ENCODE data around the gene MRPL19. TPM values are rescaled to one million over a fixed set of nuclear protein-coding genes. Genes with fewer than 3 reads are reported as not detected.

The MRPL19 gene
- total RNA-seq, 1 donor from 2014 or later = 34.1 TPM

GRCh38 chr2:75643980-75644379 is 2.6 kb upstream of the MRPL19 start:
- intact Hi-C loops (cut with DNase I) = no loop called here
- TF ChIP-seq POLR2AphosphoS5 (IDR thresholded peaks at IDR 0.05; ENCODE audit: insufficient read depth in 1 of 2, low read depth in 1 of 2) (no peak), CTCF (IDR thresholded peaks at IDR 0.05) (no peak), POLR2A (IDR thresholded peaks at IDR 0.05) (no peak)
- DNase-seq (ENCODE audit: extremely low spot score in 2 of 2) = no peak
- H3K4me3 ChIP-seq = no peak overlapping the region
- H3K36me3 ChIP-seq = no peaks in the 10 kb centered on the region
- H3K27ac ChIP-seq = no peak overlapping the region
- no peaks in the 10 kb centered on the region for H3K27me3 ChIP-seq
- no peaks in the 10 kb centered on the region for H3K9me3 ChIP-seq
- H3K4me1 ChIP-seq = peaks cover 23% of the 10 kb centered on the region

DNA sequence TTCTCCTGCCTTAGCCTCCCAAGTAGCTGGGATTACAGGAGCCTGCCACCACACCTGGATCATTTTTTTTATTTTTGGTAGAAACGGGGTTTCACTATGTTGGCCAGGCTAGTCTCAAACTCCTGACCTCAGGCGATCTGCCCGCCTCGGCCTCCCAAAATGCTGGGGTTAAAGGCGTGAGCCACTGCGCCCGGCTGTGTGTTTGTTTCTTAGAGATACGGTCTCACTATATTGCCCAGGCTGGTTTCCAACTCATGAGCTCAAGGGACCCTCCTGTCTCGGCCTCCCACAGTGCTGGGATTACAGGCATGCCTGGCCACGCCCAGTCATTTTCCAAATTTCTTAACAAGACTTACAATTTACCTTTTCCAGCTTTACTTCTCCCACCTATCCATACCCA is 940 bp upstream of the MRPL19 start:
- intact Hi-C loops (cut with DNase I) = no loop called here
- Histone ChIP-seq H3K4me1 (peaks cover 26% of the 10 kb centered on the region), H3K27me3 (no peaks in the 10 kb centered on the region), H3K27ac (no peak overlapping the region), H3K9me3 (no peaks in the 10 kb centered on the region), H3K36me3 (peaks cover 0 to 7% of the 10 kb centered on the region in 2 donors), H3K4me3 (no peak overlapping the region)
- TF ChIP-seq POLR2AphosphoS5 (IDR thresholded peaks at IDR 0.05; ENCODE audit: insufficient read depth in 1 of 2, low read depth in 1 of 2) = no peak
- no peak for TF ChIP-seq POLR2A (IDR thresholded peaks at IDR 0.05)
- no peak for TF ChIP-seq CTCF (IDR thresholded peaks at IDR 0.05)
- no peak for DNase-seq (ENCODE audit: extremely low spot score in 2 of 2)

DNA sequence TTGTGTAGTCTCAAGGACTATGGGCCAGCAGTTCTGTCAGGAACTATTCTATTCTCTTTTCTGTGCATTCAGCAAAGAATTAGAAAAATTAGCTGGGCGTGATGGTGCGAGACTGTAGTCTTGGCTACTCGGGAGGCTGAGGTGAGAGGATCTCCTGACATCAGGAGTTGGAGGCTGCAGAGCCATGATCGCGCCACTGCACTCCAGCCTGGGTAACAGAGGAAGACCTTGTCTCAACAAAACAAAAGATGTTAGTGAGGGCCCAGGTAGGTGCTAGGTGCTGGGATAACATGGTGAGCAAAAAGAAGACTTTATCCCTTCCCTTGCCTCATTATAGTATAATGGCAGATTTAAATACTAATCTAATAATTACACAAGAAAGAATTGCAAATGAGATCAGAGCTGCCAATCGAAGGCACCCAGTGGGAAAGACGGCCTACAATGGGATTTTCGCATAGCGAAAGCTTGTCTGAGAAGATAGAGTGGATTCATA is 447 bp upstream of the MRPL19 start:
- Histone ChIP-seq H3K27me3 (no peaks in the 10 kb centered on the region), H3K4me3 (peak overlapping the region; percentile 96 to 99), H3K4me1 (peaks cover 22% of the 10 kb centered on the region), H3K27ac (peak overlapping the region; percentile 76), H3K9me3 (no peaks in the 10 kb centered on the region), H3K36me3 (peaks cover 0 to 12% of the 10 kb centered on the region in 2 donors)
- DNase-seq (ENCODE audit: extremely low spot score in 2 of 2) = no peak
- TF ChIP-seq CTCF (IDR thresholded peaks at IDR 0.05) = no peak
- TF ChIP-seq POLR2AphosphoS5 (IDR thresholded peaks at IDR 0.05; ENCODE audit: insufficient read depth in 1 of 2, low read depth in 1 of 2) = no peak
- no peak for TF ChIP-seq POLR2A (IDR thresholded peaks at IDR 0.05)
- intact Hi-C loops (cut with DNase I) = no loop called here

- Histone ChIP-seq H3K4me1 (peaks cover 22% of the 10 kb centered on the region), H3K27me3 (no peaks in the 10 kb centered on the region), H3K4me3 (peak overlapping the region; percentile 96 to 99), H3K27ac (no peak overlapping the region), H3K36me3 (peaks cover 0 to 19% of the 10 kb centered on the region in 2 donors), H3K9me3 (no peaks in the 10 kb centered on the region)
- TF ChIP-seq POLR2AphosphoS5 (IDR thresholded peaks at IDR 0.05; ENCODE audit: insufficient read depth in 1 of 2, low read depth in 1 of 2) (no peak), CTCF (IDR thresholded peaks at IDR 0.05) (no peak), POLR2A (IDR thresholded peaks at IDR 0.05) (no peak)
- intact Hi-C loops (cut with DNase I) = no loop called here
- DNase-seq (ENCODE audit: extremely low spot score in 2 of 2) = no peak
These were observed 1.2 kb downstream of the MRPL19 start for GRCh38 chr2:75647771-75648170.

DNA sequence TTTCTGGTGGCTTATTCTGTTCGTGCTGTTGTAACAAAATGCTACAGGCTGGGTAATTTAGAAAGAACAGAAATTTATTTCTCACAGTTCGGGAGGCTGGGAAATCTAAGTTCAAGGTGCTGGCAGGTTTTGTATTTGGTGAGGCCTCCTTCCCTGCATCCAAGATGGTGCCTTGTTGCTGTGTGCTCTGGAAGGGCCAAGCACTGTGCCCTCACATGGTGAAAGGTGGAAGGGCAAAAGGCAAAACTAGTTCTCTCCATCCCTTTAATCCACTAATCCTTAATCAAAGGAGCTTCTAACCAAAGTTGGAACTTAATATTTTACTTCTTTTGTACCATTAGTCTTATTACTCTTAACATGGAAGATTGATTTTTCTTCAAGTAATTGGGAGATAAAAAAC is 7.4 kb downstream of the MRPL19 start:
- Histone ChIP-seq H3K4me1 (peaks cover 3% of the 10 kb centered on the region), H3K36me3 (peaks cover 0 to 60% of the 10 kb centered on the region in 2 donors), H3K27me3 (no peaks in the 10 kb centered on the region), H3K4me3 (no peak overlapping the region), H3K9me3 (no peaks in the 10 kb centered on the region), H3K27ac (no peak overlapping the region)
- no peak for TF ChIP-seq CTCF (IDR thresholded peaks at IDR 0.05)
- TF ChIP-seq POLR2A (IDR thresholded peaks at IDR 0.05) = no peak
- no peak for TF ChIP-seq POLR2AphosphoS5 (IDR thresholded peaks at IDR 0.05; ENCODE audit: insufficient read depth in 1 of 2, low read depth in 1 of 2)
- DNase-seq (ENCODE audit: extremely low spot score in 2 of 2) = no peak
- intact Hi-C loops (cut with DNase I) = no loop called here
